Smooth muscle cell of trachea (primary cell): ENCODE measurements around the gene EED. TPM values are rescaled to one million over a fixed set of nuclear protein-coding genes. Genes with fewer than 3 reads are reported as not detected.

Source experiments
- total RNA-seq: library from RNA; depleted of rRNA; stranded (reverse); fragments of >200 nt; gene quantifications from 2 replicates; pipeline ENCODE4 v1.2.1, GENCODE V29; 2014

EED gene
- 15.1 and 26.5 TPM in 2 replicates for total RNA-seq

DNA sequence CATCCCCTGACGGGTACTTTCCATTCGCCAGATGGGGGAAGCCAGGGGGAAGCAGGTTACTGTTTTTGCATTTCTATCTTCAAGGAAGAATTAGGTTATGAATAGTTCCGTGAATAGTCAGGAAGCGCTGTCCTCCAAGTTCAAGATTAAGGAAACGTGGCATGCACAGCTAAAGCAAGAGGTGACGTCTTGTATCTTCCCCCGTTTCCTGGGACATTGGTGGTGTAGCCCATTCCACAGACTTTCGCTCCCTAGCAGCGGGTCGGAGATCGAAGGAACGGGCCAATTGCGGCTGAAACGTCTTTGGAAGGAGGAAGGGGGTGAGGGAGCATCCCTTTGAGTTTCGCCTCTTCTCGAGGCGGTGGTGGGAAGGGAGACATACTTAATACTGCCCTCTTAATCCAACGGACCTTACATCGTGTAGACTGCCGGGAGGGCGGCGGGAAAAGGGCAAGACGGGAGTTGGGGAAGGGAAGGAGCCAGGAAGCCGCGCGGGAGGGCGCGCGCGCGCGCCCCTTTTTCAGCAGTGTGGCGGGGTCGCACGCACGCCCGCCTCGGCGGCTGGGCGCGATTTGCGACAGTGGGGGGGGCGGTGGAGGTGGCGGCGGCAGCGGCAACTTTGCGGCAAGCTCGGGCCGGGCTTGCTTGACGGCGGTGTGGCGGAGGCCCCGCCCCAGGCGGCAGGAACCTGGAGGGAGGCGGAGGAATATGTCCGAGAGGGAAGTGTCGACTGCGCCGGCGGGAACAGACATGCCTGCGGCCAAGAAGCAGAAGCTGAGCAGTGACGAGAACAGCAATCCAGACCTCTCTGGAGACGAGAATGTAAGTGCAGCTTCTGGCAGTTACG, at the start of gene EED:
Gene EED, plus strand, starts transcription at position 232 of the 847 bp plus-strand sequence. Its CDS starts 477 bp downstream, at position 709.

GRCh38 chr11:86302092-86302793, 57.7 kb downstream of the EED start, which contains the start of gene HIKESHI:
Gene HIKESHI (plus strand): TSS chr11:86302240. CDS start chr11:86302449, 209 bp downstream.

Other genes starting within 250 kb of the EED start
- 275 and 290 TPM in 2 replicates for gene PICALM, start 175.7 kb upstream of the EED start, total RNA-seq
- gene HIKESHI, start 57.5 kb downstream of the EED start, total RNA-seq, result 57.9 and 68.5 TPM in 2 replicates
- 1.0 TPM in 1 of 2 replicates, not detected in the other for gene CCDC81, start 130.1 kb downstream of the EED start, total RNA-seq